ENCODE measurements around the gene COL12A1. TPM values are rescaled to one million over a fixed set of nuclear protein-coding genes. Genes with fewer than 3 reads are reported as not detected.

The COL12A1 gene
- total RNA-seq, 1 donor from 2014 or later = 44.3 TPM

- TF ChIP-seq, protein P1, sequence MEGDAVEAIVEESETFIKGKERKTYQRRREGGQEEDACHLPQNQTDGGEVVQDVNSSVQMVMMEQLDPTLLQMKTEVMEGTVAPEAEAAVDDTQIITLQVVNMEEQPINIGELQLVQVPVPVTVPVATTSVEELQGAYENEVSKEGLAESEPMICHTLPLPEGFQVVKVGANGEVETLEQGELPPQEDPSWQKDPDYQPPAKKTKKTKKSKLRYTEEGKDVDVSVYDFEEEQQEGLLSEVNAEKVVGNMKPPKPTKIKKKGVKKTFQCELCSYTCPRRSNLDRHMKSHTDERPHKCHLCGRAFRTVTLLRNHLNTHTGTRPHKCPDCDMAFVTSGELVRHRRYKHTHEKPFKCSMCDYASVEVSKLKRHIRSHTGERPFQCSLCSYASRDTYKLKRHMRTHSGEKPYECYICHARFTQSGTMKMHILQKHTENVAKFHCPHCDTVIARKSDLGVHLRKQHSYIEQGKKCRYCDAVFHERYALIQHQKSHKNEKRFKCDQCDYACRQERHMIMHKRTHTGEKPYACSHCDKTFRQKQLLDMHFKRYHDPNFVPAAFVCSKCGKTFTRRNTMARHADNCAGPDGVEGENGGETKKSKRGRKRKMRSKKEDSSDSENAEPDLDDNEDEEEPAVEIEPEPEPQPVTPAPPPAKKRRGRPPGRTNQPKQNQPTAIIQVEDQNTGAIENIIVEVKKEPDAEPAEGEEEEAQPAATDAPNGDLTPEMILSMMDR (IDR thresholded peaks at IDR 0.05) = no peak
- Histone ChIP-seq H3K36me3 (no peaks in the 10 kb centered on the region), H3K27ac (no peak overlapping the region), H3K9me3 (no peaks in the 10 kb centered on the region), H3K27me3 (peaks cover 7% of the 10 kb centered on the region), H3K4me1 (no peaks in the 10 kb centered on the region), H3K4me3 (peak overlapping the region; percentile 31)
- DNase-seq (peak; percentile 76), ATAC-seq (peak; percentile 91)
- intact Hi-C loops (cut with DNase I) = no loop called here
These were observed 120.9 kb downstream of the COL12A1 start for GRCh38 chr6:75084872-75085381.

- H3K36me3 ChIP-seq = no peaks in the 10 kb centered on the region
- intact Hi-C loops (cut with DNase I) = no loop called here
- H3K27me3 ChIP-seq = peaks cover 7% of the 10 kb centered on the region
- no peak overlapping the region for H3K4me3 ChIP-seq
- no peaks in the 10 kb centered on the region for H3K4me1 ChIP-seq
- DNase-seq (no peak), ATAC-seq (no peak)
- no peaks in the 10 kb centered on the region for H3K9me3 ChIP-seq
- H3K27ac ChIP-seq = no peak overlapping the region
- TF ChIP-seq, protein P1 (IDR thresholded peaks at IDR 0.05) = no peak
These were observed 121.8 kb downstream of the COL12A1 start for GRCh38 chr6:75084018-75084417.

DNA sequence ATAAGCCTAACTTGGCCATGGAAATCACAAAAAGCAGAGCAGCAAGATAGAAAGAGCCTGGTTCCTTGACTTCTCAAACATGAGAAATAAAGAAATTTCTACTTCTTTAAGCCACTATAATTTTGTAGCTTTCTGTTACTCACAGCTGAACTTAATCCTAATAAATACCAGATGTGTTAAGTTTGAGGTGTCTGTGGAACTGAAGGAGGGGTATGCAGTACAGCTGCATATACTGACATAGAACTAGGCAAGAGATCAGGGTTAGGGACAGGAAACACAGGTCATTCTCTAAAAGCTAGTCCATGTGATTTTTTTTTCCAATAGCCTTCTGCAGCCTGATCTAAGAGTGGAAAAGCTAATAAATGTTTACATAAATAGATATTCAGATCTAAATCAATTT lies 123.9 kb downstream of the COL12A1 start:
- intact Hi-C loops (cut with DNase I) = no loop called here
- H3K36me3 ChIP-seq = no peaks in the 10 kb centered on the region
- DNase-seq = no peak
- H3K9me3 ChIP-seq = no peaks in the 10 kb centered on the region
- no peaks in the 10 kb centered on the region for H3K4me1 ChIP-seq
- TF ChIP-seq, protein P1 (IDR thresholded peaks at IDR 0.05) = no peak
- no peak overlapping the region for H3K27ac ChIP-seq
- no peak for ATAC-seq
- H3K27me3 ChIP-seq = peaks cover 7% of the 10 kb centered on the region
- H3K4me3 ChIP-seq = no peak overlapping the region

- no peak overlapping the region for H3K4me3 ChIP-seq
- H3K9me3 ChIP-seq = no peaks in the 10 kb centered on the region
- no peak overlapping the region for H3K27ac ChIP-seq
- H3K36me3 ChIP-seq = no peaks in the 10 kb centered on the region
- no peak for DNase-seq
- peaks cover 7% of the 10 kb centered on the region for H3K27me3 ChIP-seq
- ATAC-seq = no peak
- intact Hi-C loops (cut with DNase I) = no loop called here
- TF ChIP-seq, protein P1 (IDR thresholded peaks at IDR 0.05) = no peak
- H3K4me1 ChIP-seq = no peaks in the 10 kb centered on the region
These were observed 124.8 kb downstream of the COL12A1 start for GRCh38 chr6:75081047-75081446.

DNA sequence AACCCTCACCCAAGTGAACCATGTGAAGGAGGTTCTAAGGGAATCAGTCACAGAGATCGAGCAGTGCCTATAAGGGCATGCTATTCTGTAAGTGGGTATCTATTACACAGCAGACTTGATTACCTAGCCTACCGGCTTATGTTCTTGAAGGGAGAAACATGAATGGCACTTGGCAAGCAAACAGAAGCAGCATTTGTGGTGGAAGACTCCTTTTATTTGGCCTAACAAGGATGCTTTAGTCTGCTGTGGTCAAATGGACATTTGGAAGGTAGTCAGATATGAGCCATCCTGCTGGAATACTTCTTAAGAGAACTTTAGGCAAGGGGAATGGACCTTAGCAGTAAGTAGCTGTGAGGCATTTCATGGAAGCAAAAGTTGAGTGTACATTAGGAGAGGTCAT lies 126.3 kb downstream of the COL12A1 start:
- H3K9me3 ChIP-seq = no peaks in the 10 kb centered on the region
- intact Hi-C loops (cut with DNase I) = no loop called here
- TF ChIP-seq, protein P1 (IDR thresholded peaks at IDR 0.05) = no peak
- no peak for DNase-seq
- no peak overlapping the region for H3K4me3 ChIP-seq
- H3K27ac ChIP-seq = no peak overlapping the region
- H3K27me3 ChIP-seq = peaks cover 7% of the 10 kb centered on the region
- H3K36me3 ChIP-seq = no peaks in the 10 kb centered on the region
- no peaks in the 10 kb centered on the region for H3K4me1 ChIP-seq
- ATAC-seq = no peak

- no peak overlapping the region for H3K27ac ChIP-seq
- DNase-seq = no peak
- no peak overlapping the region for H3K4me3 ChIP-seq
- no peaks in the 10 kb centered on the region for H3K4me1 ChIP-seq
- peaks cover 4% of the 10 kb centered on the region for H3K27me3 ChIP-seq
- no peaks in the 10 kb centered on the region for H3K9me3 ChIP-seq
- TF ChIP-seq, protein P1 (IDR thresholded peaks at IDR 0.05) = no peak
- intact Hi-C loops (cut with DNase I) = no loop called here
- H3K36me3 ChIP-seq = no peaks in the 10 kb centered on the region
- no peak for ATAC-seq
These were observed 128.2 kb downstream of the COL12A1 start for GRCh38 chr6:75077701-75078100.
